ENCODE data around the gene CLN6.

DNA sequence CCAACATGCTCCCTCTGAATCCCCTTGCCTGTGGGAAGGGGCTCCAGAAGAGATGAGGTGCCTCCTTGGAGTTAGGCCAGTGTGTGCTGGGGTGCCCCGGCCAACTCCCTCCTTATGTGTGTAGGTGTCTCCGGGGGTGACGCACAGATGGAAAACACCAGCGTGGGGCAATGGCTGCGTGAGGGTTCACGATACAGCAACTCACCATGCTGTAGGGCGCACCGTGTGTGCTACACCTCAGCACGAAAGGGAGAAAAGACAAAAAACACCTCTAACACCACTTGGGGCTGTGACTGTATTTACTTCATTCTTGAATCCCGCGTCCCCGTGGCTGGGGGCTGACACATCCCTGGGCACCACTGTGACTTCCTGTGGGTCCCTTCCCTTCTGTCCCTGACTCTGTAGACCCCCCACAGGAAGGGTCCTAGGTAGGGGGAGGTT lies 22.8 kb downstream of the CLN6 start:
- TF ChIP-seq EZH2 (IDR thresholded peaks at IDR 0.05; ENCODE audit: insufficient read depth, poor library complexity, severe bottlenecking), result no peak
- TF ChIP-seq EZH2phosphoT487 (IDR thresholded peaks at IDR 0.05; ENCODE audit: insufficient read depth, low read depth), result no peak

Measured in GM23248 (cell line).